Measurements from ENCODE around the gene TP53TG5.

TP53TG5 gene

DNA sequence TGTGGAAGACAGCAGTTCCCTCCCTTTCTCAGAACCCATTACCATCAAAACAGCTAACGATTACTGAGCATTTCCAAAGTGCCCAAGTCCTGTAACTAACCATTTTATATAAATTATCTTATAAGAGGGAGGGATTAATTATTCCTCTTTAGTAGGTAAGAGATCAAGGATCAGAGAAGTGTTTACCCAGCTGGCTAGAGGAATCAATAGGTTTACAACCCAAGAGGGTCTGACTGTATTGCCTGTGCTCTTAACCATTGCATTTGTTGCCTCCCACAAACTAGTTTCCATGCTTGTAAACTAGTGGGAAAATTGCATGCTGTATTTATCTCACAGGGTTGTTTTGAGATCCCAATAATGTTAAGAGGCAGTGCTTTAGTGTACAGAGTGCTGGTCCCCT lies 26.3 kb upstream of the TP53TG5 start:
- no peak for DNase-seq

GRCh38 chr20:45402946-45403345 lies 24.8 kb upstream of the TP53TG5 start:
- no peak for DNase-seq

GRCh38 chr20:45400346-45401031 lies 22.4 kb upstream of the TP53TG5 start:
- DNase-seq: no peak

GRCh38 chr20:45399018-45399417 lies 20.9 kb upstream of the TP53TG5 start:
- DNase-seq: no peak

DNA sequence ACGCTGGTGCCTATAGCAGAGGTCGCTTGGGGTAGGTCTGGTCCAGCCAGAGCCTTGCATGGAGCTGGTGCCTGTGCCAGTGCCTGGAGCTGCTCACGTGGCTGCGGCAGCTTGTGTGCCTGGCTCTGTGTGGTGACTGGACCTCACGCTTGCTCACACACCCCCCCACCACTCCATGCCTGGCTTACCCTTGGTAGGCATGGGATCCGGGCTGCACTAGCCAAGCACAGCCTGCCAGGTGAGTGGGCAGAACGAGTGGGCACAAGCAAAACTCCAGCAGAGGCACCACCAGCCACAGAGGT lies 16.9 kb upstream of the TP53TG5 start:
- no peak for DNase-seq

- DNase-seq: no peak
Observed at GRCh38 chr20:45394221-45395113, 16.3 kb upstream of the TP53TG5 start.

DNA sequence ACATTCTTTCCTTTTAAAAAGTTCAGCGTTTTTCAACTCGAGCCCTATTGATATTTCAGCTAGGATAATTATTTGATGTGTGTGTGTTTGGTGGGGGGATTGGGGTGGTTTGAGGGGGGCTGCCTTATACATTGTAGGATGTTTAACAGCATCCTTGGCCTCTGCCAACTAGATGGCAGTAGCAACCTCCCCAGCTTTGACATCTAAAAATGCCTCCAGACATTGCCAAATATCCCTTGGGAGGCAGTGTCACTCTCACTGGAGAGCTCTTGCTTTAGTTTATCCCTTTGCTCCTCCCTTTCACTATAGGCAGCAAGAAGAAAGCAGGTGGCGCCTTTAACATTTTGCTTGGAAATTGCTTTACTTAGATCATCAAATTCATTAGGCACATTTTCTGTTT lies 14.6 kb upstream of the TP53TG5 start:
- no peak for DNase-seq

GRCh38 chr20:45391559-45391958 lies 13.4 kb upstream of the TP53TG5 start:
- no peak for DNase-seq

- DNase-seq: no peak
Observed at GRCh38 chr20:45390931-45391330, 12.8 kb upstream of the TP53TG5 start.

- no peak for DNase-seq
Observed at GRCh38 chr20:45387274-45387673, 9.1 kb upstream of the TP53TG5 start.

- DNase-seq: no peak
Observed at GRCh38 chr20:45377269-45377668, 856 bp downstream of the TP53TG5 start.

DNA sequence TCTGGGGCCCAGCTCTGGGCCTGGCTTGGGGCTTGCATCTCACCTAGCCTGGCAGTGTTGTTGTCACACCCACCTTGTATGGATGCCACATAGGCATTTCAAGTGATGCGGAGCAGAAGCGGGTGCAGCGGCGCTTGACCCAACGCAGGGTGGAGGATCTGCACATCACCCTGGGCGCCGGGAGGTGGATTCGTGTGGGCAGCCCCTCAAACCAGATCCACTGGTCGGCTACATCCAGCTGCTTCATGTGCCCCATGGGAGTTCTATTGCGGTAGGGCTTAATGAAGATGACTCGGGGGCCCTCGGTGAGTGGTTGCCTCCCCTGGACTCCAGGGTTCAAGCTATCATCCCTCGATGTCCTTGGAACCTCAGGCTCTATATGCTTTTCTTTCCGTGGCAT lies 3.2 kb downstream of the TP53TG5 start:
- no peak for DNase-seq

DNA sequence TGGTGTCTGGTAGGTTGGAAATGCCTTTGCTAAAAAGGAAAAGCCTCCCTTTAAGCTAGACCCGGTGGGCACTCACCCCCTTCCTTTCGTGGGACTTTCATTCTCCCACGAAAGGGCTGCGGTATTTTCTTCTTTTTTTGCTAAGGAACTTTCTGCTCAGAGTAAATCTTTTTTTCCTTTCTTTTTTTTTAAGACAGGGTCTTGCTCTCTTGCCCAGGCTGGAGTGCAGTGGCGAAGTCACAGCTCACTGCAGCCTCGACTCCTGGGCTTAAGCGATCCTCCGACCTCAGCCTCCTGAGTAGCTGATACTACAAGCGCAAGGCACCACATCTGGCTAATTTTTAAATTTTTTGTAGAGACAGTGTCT lies 4.0 kb downstream of the TP53TG5 start:
- no peak for DNase-seq

DNA sequence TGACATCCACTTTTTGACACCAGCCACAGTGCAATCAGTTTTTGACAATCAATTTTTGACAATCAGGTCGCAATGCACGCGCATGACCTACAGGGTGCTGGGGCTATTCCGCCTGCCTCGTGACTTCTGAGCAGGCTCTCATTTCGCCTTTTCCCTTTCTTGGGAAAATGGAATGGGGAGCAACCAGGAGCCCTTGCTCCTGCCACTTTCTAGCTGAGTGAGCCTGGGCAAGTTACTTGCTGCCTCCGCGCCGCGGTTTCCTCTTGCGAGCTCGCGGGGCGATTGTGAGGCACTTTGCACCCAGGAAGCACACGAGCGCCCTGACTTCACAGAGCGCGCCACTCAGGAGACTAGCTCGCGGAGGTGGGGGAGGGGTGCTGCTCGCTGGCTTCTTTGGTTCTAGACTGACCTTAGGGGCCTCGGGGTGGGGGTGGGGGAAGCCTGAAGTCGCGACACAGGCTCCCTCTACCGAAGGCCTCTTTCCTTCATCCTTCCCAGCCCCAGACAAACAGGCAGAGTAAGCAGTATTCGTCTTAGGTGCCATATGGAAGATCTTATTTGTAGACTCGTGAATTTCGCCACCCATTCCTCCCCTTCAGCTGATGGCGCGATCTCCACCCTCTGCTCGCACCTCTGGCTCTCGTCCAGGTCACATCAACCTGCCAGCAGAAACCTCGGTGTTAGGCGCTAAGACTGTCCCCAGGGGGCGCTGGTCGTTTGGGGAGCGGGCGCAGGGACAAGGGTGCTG lies 4.6 kb downstream of the TP53TG5 start:
- peak; percentile 91 for DNase-seq

DNA sequence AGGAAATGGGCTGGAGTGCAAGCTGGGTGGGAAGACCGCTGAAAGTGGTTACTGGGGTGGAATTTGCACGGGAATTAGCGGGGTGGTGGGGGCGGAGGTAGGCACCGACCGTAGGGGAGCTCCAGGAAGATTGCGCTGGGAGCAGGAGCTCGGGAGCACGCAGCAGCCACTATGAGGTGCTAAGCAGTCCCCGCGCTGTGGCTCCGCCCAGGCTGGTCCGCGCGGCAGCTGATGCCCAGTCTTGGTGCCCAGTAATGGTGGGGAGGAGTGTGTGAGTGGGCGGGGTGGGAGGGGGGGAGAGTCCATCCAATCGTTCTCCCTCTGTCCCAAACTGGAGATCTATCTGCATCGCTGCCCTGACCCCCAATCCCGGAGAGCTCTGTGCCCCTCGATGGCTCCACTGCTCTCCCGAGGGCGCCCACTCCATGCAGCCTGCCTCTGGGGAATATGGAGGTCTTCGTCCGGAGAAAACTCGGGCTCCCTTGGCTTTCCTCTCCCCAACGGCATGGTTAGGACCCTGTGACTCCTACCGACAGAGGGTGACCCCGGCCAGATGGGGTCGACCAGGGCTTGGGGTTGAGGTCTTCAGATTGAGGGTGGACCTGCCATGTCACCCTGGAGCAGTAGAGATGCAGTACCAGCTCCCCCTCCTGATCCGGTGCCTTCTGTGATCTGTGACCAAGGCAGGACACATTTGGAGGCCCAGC lies 5.3 kb downstream of the TP53TG5 start:
- no peak for DNase-seq

DNA sequence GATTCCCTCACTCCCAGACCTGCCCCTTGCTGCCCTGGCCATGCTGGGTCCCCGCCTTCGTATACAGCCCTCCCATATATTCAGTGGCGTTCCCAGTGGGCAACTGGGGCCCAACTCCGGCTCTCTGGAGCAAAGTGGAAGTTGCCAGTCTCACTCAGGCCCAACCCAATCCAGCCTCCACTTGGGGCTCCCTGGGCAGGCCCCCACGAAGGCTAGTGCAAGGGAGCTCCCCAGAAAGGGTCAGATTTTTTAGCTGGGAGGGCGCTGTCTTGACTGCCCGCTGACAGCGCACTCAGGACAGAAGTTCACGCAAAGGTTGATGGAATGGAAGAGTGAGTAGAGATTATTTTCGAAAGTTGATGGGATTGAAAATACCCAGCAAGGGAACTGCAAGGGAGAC lies 5.9 kb downstream of the TP53TG5 start:
- no peak for DNase-seq

GRCh38 chr20:45370571-45371160 lies 7.5 kb downstream of the TP53TG5 start:
- DNase-seq: no peak

GRCh38 chr20:45368221-45368980 lies 9.7 kb downstream of the TP53TG5 start:
- no peak for DNase-seq

GRCh38 chr20:45367126-45367525 lies 11.0 kb downstream of the TP53TG5 start:
- DNase-seq: no peak

DNA sequence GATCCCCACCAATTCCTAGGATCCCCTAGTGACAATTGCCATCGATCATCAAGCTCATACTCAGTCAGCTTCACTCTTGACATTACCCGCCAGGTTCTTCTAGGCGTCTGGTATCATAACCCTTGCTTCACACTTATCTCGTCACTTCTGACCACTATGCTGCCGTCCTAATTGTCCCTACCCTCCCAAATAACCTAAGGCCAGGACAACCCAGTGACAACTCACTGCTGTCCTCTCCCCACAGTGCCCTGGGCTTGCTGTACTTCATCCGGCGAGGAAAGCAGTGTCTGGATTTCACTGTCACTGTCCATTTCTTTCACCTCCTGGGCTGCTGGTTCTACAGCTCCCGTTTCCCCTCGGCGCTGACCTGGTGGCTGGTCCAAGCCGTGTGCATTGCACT lies 11.5 kb downstream of the TP53TG5 start:
- no peak for DNase-seq

DNA sequence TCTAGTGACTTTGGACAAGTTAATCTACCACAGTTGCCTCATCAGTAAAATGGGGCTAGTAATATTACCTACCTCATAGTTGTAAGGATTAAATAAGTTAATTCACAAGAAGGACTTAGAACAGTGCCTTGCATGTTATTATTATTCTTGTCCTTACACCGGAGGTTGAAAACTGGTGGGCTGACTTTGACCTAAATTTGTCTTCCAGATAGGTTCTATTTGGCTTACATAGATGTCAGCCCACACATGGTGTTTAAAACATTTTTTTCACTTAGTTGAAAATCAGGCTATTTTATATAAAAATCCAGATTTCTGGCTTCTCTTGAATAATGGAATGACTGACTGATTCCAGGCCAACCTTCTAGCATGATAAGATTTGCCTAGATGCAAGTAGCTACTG lies 11.9 kb downstream of the TP53TG5 start:
- DNase-seq: no peak

DNA sequence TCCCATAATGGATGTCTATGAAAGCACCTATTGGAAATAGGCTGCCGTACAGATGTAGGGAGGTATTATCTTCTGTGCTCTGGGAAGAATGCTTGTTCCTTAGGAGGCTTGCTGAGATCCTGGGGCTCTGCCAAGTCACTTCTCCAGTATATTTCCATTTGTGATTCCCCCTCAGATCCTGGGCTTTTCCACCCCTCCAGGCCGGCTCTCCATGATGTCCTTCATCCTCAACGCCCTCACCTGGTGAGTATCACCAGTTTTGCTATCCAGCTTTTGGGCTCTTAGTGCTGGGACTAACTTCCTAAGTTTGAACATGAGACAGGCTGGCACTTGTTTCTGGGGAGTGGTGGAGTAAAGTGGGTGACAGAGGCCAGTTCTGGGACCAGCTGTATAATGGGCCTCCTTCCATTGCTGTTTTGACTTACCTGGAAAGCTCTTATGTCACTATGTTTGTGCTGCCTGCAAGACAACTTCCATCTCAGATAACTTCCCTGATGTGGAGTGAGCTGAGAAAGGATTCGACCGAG lies 12.6 kb downstream of the TP53TG5 start:
- DNase-seq: no peak
